Measurements from ENCODE around the gene ARHGAP42.

Gene ARHGAP42

GRCh38 chr11:100689141-100689540, 2.1 kb downstream of the ARHGAP42 start:
- no peak for FAIRE-seq
- DNase-seq (ENCODE audit: insufficient read length, low spot score) = no peak
- TF ChIP-seq, protein P1, sequence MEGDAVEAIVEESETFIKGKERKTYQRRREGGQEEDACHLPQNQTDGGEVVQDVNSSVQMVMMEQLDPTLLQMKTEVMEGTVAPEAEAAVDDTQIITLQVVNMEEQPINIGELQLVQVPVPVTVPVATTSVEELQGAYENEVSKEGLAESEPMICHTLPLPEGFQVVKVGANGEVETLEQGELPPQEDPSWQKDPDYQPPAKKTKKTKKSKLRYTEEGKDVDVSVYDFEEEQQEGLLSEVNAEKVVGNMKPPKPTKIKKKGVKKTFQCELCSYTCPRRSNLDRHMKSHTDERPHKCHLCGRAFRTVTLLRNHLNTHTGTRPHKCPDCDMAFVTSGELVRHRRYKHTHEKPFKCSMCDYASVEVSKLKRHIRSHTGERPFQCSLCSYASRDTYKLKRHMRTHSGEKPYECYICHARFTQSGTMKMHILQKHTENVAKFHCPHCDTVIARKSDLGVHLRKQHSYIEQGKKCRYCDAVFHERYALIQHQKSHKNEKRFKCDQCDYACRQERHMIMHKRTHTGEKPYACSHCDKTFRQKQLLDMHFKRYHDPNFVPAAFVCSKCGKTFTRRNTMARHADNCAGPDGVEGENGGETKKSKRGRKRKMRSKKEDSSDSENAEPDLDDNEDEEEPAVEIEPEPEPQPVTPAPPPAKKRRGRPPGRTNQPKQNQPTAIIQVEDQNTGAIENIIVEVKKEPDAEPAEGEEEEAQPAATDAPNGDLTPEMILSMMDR (IDR thresholded peaks at IDR 0.05; ENCODE audit: insufficient read depth, missing control alignments) = no peak

- no peak for FAIRE-seq
- TF ChIP-seq, protein P1 (IDR thresholded peaks at IDR 0.05; ENCODE audit: insufficient read depth, missing control alignments) = no peak
Observed at GRCh38 chr11:100691896-100692653, 5.0 kb downstream of the ARHGAP42 start.

DNA sequence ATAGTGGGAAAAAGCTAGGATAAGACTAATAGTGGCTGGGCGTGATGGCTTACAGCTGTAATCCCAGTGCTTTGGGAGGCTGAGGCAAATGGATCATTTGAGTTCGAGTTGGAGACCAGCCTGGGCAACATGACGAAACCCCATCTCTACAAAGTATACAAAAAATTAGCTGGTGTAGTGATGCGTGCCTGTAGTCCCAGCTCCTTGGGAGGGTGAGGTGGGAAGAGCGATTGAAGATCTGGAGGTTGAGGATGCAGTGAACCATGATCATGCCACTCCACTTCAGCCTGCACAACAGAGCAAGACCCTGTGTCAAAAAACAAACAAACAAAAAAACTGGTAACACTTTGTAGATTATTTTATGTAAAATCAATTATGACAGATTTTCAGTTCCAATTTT, 8.8 kb downstream of the ARHGAP42 start:
- no peak for DNase-seq (ENCODE audit: insufficient read length, low spot score)
- FAIRE-seq = no peak
- TF ChIP-seq, protein P1 (IDR thresholded peaks at IDR 0.05; ENCODE audit: insufficient read depth, missing control alignments) = no peak

More at GRCh38 chr11:100691896-100692653, 5.0 kb downstream of the ARHGAP42 start:
- DNase-seq (ENCODE audit: insufficient read length, low spot score) = no peak

GRCh38 chr11:100703139-100703538, 16.1 kb downstream of the ARHGAP42 start:
- FAIRE-seq (no peak), DNase-seq (ENCODE audit: insufficient read length, low spot score) (no peak)
- TF ChIP-seq, protein P1 (IDR thresholded peaks at IDR 0.05; ENCODE audit: insufficient read depth, missing control alignments) = no peak

DNA sequence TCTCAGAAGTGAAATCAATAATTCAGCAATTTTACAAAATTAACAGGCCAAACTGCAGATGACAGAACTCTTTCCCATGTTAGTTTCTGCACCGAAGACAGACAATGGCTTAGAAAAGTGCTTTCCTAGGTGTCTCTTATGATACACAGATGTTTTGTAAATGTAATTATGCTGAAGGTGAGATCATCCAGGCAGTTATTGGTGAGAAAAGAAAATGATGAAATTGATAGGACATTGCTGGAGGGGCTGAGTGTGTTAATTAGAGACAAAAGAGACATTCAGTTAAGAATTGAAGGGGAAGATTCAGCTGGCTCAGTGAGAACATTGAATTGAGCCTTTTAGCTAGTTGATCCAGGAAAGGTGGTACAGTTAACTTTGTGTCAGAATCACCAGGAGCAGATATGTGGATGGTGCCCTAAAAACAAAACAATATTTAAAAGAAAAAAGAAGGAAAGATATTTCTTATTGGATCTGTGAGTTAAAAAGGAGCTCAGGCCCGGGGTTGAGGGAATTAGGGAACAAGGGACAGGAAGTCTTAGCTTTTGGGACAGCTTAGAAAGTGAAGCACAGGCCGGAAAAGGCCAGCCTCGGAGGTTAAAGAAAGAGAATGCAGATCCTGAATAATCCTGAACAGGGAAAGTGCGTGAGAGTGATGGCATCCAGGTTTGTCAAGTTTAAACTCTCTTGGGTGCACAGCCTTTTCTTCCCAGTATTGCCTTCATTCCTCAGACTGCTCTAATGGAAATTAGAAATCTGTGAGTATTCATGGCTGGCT, 16.9 kb downstream of the ARHGAP42 start:
- DNase-seq (ENCODE audit: insufficient read length, low spot score) = no peak
- TF ChIP-seq, protein P1 (IDR thresholded peaks at IDR 0.05; ENCODE audit: insufficient read depth, missing control alignments) = no peak
- peak; percentile 29 for FAIRE-seq

DNA sequence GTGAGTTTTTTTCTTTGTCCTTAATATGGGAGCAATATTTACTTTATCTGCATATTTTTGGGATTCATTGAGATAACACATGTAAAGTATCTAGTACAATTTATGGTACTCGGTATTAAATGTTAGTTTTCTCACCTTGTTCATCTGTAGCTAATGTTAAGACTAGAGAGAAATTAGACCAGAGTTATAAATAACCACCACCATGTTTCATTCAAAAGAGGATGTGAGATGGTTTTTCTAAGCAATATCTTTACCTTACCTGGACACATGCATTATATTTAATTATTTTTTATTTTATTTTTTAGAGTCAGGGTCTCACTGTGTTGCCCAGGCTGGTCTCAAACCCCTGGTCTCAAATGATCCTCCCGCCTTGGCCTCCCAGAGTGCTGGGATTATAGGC, 18.4 kb downstream of the ARHGAP42 start:
- TF ChIP-seq, protein P1 (IDR thresholded peaks at IDR 0.05; ENCODE audit: insufficient read depth, missing control alignments) = no peak
- FAIRE-seq = no peak
- no peak for DNase-seq (ENCODE audit: insufficient read length, low spot score)

DNA sequence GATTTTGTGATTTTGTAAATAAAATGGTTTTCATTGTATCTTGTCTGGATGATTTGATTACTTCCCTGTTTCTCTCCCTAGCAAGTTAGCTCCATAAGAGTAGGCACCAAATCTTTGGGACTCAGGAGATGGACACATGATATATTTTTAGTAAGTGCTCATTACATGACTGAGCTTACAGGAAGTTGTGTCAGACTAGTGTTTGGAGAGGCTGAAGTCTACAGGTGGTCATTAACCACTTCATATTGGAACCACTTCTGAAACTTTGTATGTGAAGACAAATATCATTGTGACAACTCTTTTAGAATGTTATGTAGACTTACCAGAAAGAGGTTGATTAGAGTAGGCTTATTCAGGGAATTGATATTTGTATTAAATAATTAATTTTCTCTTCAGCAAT, 19.1 kb downstream of the ARHGAP42 start:
- TF ChIP-seq, protein P1 (IDR thresholded peaks at IDR 0.05; ENCODE audit: insufficient read depth, missing control alignments) = no peak
- FAIRE-seq = no peak
- DNase-seq (ENCODE audit: insufficient read length, low spot score) = no peak
